Measurements from ENCODE around the gene TOP1. TPM values are rescaled to one million over a fixed set of nuclear protein-coding genes. Genes with fewer than 3 reads are reported as not detected.

Gene TOP1
- total RNA-seq, 1 donor from 2014 or later: 38.1 TPM

GRCh38 chr20:41027872-41028358 lies 707 bp upstream of the TOP1 start:
- Histone ChIP-seq H3K27me3 (no peaks in the 10 kb centered on the region), H3K36me3 (no peaks in the 10 kb centered on the region), H3K4me3 (peak overlapping the region; percentile 36 to 98), H3K27ac (peak overlapping the region; percentile 99), H3K4me1 (peaks cover 40% of the 10 kb centered on the region), H3K9me3 (no peaks in the 10 kb centered on the region)
- intact Hi-C loops (cut with DNase I): no loop called here
- DNase-seq (ENCODE audit: extremely low spot score in 2 of 2): no peak
- no peak for TF ChIP-seq POLR2A (IDR thresholded peaks at IDR 0.05)
- no peak for TF ChIP-seq CTCF (IDR thresholded peaks at IDR 0.05)
- TF ChIP-seq POLR2AphosphoS5 (IDR thresholded peaks at IDR 0.05; ENCODE audit: insufficient read depth in 1 of 2, low read depth in 1 of 2): no peak

- peaks cover 54% of the 10 kb centered on the region for H3K4me1 ChIP-seq
Observed at GRCh38 chr20:41029150-41029901, 704 bp downstream of the TOP1 start.

GRCh38 chr20:41030061-41030460 lies 1.4 kb downstream of the TOP1 start:
- TF ChIP-seq POLR2A (IDR thresholded peaks at IDR 0.05): no peak
- Histone ChIP-seq H3K4me1 (peaks cover 61% of the 10 kb centered on the region), H3K36me3 (no peaks in the 10 kb centered on the region), H3K27ac (peak overlapping the region; percentile 99), H3K4me3 (peak overlapping the region; percentile 98), H3K27me3 (no peaks in the 10 kb centered on the region), H3K9me3 (no peaks in the 10 kb centered on the region)
- intact Hi-C loops (cut with DNase I): no loop called here
- DNase-seq (ENCODE audit: extremely low spot score in 2 of 2): no peak

More at GRCh38 chr20:41029150-41029901, 704 bp downstream of the TOP1 start:
- H3K4me3 ChIP-seq: peak overlapping the region; percentile 98
- no peaks in the 10 kb centered on the region for H3K9me3 ChIP-seq
- TF ChIP-seq POLR2AphosphoS5 (IDR thresholded peaks at IDR 0.05; ENCODE audit: insufficient read depth in 1 of 2, low read depth in 1 of 2) (peak; percentile 49 to 53), CTCF (IDR thresholded peaks at IDR 0.05) (no peak), POLR2A (IDR thresholded peaks at IDR 0.05) (no peak)
- peak overlapping the region; percentile 99 for H3K27ac ChIP-seq
- H3K36me3 ChIP-seq: no peaks in the 10 kb centered on the region
- intact Hi-C loops (cut with DNase I): no loop called here
- no peaks in the 10 kb centered on the region for H3K27me3 ChIP-seq
- DNase-seq (ENCODE audit: extremely low spot score in 2 of 2): no peak

GRCh38 chr20:41030531-41031242 lies 2.1 kb downstream of the TOP1 start:
- TF ChIP-seq POLR2AphosphoS5 (IDR thresholded peaks at IDR 0.05; ENCODE audit: insufficient read depth in 1 of 2, low read depth in 1 of 2): peak in 1 of 2 donors; percentile 25
- no peak for TF ChIP-seq POLR2A (IDR thresholded peaks at IDR 0.05)
- no peak for TF ChIP-seq CTCF (IDR thresholded peaks at IDR 0.05)
- no peak for DNase-seq (ENCODE audit: extremely low spot score in 2 of 2)
- intact Hi-C loops (cut with DNase I): no loop called here
- peak overlapping the region; percentile 99 for H3K27ac ChIP-seq
- no peaks in the 10 kb centered on the region for H3K27me3 ChIP-seq
- H3K36me3 ChIP-seq: no peaks in the 10 kb centered on the region
- no peaks in the 10 kb centered on the region for H3K9me3 ChIP-seq
- H3K4me3 ChIP-seq: peak overlapping the region; percentile 98
- H3K4me1 ChIP-seq: peaks cover 67% of the 10 kb centered on the region

- peaks cover 72% of the 10 kb centered on the region for H3K4me1 ChIP-seq
- intact Hi-C loops (cut with DNase I): no loop called here
- H3K27ac ChIP-seq: no peak overlapping the region
- no peak for DNase-seq (ENCODE audit: extremely low spot score in 2 of 2)
- H3K9me3 ChIP-seq: no peaks in the 10 kb centered on the region
- H3K4me3 ChIP-seq: peak overlapping the region; percentile 98
- no peaks in the 10 kb centered on the region for H3K27me3 ChIP-seq
- TF ChIP-seq POLR2AphosphoS5 (IDR thresholded peaks at IDR 0.05; ENCODE audit: insufficient read depth in 1 of 2, low read depth in 1 of 2) (no peak), CTCF (IDR thresholded peaks at IDR 0.05) (no peak), POLR2A (IDR thresholded peaks at IDR 0.05) (no peak)
- no peaks in the 10 kb centered on the region for H3K36me3 ChIP-seq
Observed at GRCh38 chr20:41031243-41031619, 2.6 kb downstream of the TOP1 start.

All from vagina (tissue), 2 donors.